ENCODE data around the gene LRMDA.

The LRMDA gene

DNA sequence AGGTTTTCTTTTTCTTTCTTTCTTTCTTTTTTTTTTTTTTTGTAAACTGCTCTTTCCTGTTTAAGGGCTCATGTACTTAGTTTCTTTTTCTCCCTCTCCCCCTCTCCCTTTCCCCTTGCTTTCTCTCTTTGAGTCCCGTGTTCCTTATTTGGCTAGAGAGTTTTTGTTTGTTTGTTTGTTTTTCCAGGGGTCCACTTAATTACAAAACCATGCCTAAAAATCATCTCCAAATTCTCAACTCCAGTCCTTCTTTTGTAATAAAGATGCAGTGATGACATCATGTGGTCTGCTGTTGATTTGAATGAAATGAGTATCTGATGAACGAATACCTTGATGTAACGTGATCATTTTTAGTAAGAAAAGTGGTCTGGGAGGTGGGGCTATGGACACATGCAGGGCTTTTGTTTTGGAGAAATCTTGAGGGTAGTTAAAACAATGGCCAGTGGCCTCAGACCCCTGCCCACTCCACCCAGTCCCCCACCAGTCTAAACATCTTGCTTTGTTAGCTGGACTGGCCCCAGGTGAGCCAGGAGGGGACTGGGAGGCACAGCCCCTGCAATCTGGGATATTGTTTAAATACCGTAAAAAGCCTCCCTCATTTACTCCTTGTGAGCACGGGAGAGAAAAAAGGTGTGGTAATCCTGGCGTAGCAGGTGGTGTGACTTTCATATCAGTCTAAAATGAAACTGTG, 165.7 kb downstream of the LRMDA start (continued):
- no peak for TF ChIP-seq ZNF560 (tag by site-specific recombination; IDR thresholded peaks at IDR 0.05; ENCODE audit: borderline replicate concordance)
- no peak for TF ChIP-seq RBAK (tag by site-specific recombination; IDR thresholded peaks at IDR 0.05)
- no peak for TF ChIP-seq ZNF354C (tag by site-specific recombination; IDR thresholded peaks at IDR 0.05; ENCODE audit: borderline replicate concordance, low read depth)
- no peak for TF ChIP-seq IKZF3 (tag by site-specific recombination; IDR thresholded peaks at IDR 0.05)
- TF ChIP-seq ZNF621 (tag by site-specific recombination; IDR thresholded peaks at IDR 0.05) = no peak
- TF ChIP-seq, protein P1, sequence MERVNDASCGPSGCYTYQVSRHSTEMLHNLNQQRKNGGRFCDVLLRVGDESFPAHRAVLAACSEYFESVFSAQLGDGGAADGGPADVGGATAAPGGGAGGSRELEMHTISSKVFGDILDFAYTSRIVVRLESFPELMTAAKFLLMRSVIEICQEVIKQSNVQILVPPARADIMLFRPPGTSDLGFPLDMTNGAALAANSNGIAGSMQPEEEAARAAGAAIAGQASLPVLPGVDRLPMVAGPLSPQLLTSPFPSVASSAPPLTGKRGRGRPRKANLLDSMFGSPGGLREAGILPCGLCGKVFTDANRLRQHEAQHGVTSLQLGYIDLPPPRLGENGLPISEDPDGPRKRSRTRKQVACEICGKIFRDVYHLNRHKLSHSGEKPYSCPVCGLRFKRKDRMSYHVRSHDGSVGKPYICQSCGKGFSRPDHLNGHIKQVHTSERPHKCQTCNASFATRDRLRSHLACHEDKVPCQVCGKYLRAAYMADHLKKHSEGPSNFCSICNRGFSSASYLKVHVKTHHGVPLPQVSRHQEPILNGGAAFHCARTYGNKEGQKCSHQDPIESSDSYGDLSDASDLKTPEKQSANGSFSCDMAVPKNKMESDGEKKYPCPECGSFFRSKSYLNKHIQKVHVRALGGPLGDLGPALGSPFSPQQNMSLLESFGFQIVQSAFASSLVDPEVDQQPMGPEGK (tag by site-specific recombination; IDR thresholded peaks at IDR 0.05) = no peak
- no peak for TF ChIP-seq ZFP41 (tag by site-specific recombination; IDR thresholded peaks at IDR 0.05; ENCODE audit: borderline replicate concordance)
- peak; percentile 42; the same call in 1 of the 2 replicates for TF ChIP-seq WT1 (tag by site-specific recombination; IDR thresholded peaks at IDR 0.05)
- TF ChIP-seq, protein P2, sequence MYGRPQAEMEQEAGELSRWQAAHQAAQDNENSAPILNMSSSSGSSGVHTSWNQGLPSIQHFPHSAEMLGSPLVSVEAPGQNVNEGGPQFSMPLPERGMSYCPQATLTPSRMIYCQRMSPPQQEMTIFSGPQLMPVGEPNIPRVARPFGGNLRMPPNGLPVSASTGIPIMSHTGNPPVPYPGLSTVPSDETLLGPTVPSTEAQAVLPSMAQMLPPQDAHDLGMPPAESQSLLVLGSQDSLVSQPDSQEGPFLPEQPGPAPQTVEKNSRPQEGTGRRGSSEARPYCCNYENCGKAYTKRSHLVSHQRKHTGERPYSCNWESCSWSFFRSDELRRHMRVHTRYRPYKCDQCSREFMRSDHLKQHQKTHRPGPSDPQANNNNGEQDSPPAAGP (tag by site-specific recombination; IDR thresholded peaks at IDR 0.05) = 0 out of 2 replicates have a peak, but pooled peaks have one; percentile 30
- no peak for TF ChIP-seq ZNF530 (tag by site-specific recombination; IDR thresholded peaks at IDR 0.05; ENCODE audit: low read depth)
- TF ChIP-seq, protein P3, sequence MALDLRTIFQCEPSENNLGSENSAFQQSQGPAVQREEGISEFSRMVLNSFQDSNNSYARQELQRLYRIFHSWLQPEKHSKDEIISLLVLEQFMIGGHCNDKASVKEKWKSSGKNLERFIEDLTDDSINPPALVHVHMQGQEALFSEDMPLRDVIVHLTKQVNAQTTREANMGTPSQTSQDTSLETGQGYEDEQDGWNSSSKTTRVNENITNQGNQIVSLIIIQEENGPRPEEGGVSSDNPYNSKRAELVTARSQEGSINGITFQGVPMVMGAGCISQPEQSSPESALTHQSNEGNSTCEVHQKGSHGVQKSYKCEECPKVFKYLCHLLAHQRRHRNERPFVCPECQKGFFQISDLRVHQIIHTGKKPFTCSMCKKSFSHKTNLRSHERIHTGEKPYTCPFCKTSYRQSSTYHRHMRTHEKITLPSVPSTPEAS (tag by site-specific recombination; IDR thresholded peaks at IDR 0.05) = no peak
- 0 out of 2 replicates have a peak, but pooled peaks have one; percentile 28 for TF ChIP-seq ZNF24 (tag by site-specific recombination; IDR thresholded peaks at IDR 0.05)
- TF ChIP-seq ZNF114 (tag by site-specific recombination; IDR thresholded peaks at IDR 0.05) = no peak
- no peak for TF ChIP-seq TRIM28 (IDR thresholded peaks at IDR 0.05; ENCODE audit: borderline replicate concordance, low read length)
- TF ChIP-seq ZXDB (tag by site-specific recombination; IDR thresholded peaks at IDR 0.05) = 0 out of 2 replicates have a peak, but pooled peaks have one; percentile 22
- peak; percentile 58; the same call in 1 of the 2 replicates for TF ChIP-seq ZFP69B (tag by site-specific recombination; IDR thresholded peaks at IDR 0.05)
- no peak for TF ChIP-seq ZNF239 (tag by site-specific recombination; IDR thresholded peaks at IDR 0.05)
- TF ChIP-seq PRDM1 (tag by site-specific recombination; IDR thresholded peaks at IDR 0.05) = peak; percentile 82
- TF ChIP-seq, protein P4, sequence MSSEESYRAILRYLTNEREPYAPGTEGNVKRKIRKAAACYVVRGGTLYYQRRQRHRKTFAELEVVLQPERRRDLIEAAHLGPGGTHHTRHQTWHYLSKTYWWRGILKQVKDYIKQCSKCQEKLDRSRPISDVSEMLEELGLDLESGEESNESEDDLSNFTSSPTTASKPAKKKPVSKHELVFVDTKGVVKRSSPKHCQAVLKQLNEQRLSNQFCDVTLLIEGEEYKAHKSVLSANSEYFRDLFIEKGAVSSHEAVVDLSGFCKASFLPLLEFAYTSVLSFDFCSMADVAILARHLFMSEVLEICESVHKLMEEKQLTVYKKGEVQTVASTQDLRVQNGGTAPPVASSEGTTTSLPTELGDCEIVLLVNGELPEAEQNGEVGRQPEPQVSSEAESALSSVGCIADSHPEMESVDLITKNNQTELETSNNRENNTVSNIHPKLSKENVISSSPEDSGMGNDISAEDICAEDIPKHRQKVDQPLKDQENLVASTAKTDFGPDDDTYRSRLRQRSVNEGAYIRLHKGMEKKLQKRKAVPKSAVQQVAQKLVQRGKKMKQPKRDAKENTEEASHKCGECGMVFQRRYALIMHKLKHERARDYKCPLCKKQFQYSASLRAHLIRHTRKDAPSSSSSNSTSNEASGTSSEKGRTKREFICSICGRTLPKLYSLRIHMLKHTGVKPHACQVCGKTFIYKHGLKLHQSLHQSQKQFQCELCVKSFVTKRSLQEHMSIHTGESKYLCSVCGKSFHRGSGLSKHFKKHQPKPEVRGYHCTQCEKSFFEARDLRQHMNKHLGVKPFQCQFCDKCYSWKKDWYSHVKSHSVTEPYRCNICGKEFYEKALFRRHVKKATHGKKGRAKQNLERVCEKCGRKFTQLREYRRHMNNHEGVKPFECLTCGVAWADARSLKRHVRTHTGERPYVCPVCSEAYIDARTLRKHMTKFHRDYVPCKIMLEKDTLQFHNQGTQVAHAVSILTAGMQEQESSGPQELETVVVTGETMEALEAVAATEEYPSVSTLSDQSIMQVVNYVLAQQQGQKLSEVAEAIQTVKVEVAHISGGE (tag by site-specific recombination; conservative IDR thresholded peaks at IDR 0.05; ENCODE audit: low read depth) = no peak
- TF ChIP-seq ZNF707 (tag by site-specific recombination; IDR thresholded peaks at IDR 0.05) = no peak
- TF ChIP-seq ZNF654 (tag by site-specific recombination; IDR thresholded peaks at IDR 0.05; ENCODE audit: low read depth) = no peak
- TF ChIP-seq, protein P5, sequence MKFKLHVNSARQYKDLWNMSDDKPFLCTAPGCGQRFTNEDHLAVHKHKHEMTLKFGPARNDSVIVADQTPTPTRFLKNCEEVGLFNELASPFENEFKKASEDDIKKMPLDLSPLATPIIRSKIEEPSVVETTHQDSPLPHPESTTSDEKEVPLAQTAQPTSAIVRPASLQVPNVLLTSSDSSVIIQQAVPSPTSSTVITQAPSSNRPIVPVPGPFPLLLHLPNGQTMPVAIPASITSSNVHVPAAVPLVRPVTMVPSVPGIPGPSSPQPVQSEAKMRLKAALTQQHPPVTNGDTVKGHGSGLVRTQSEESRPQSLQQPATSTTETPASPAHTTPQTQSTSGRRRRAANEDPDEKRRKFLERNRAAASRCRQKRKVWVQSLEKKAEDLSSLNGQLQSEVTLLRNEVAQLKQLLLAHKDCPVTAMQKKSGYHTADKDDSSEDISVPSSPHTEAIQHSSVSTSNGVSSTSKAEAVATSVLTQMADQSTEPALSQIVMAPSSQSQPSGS (tag by site-specific recombination; IDR thresholded peaks at IDR 0.05; ENCODE audit: low read depth) = peak; percentile 95
